Measurements from ENCODE around the gene RB1. TPM values are rescaled to one million over a fixed set of nuclear protein-coding genes. Genes with fewer than 3 reads are reported as not detected.

The RB1 gene
- polyA plus RNA-seq, 3 donors: 18.4 to 38.8 (median 29.9) TPM

- Histone ChIP-seq H2AFZ (ENCODE audit: insufficient read depth, low read depth, low read length, poor library complexity, severe bottlenecking) (no peak overlapping the region), H3K4me3 (replicated peaks in 1 of 3; ENCODE audit: low read depth in 2 of 3, low read length in 3 of 3) (no peak overlapping the region), H3K9me3 (replicated peaks in 1 of 2; ENCODE audit: control insufficient read depth in 1 of 2, insufficient read depth in 1 of 2, low read length in 2 of 2) (no peaks in the 10 kb centered on the region), H3K9ac (ENCODE audit: insufficient read depth, low read length, poor library complexity, severe bottlenecking) (no peak overlapping the region), H3K4me1 (ENCODE audit: control insufficient read depth in 1 of 2, insufficient read depth in 2 of 2, low read length in 2 of 2) (peaks cover 14 to 23% of the 10 kb centered on the region in 2 donors), H3K36me3 (replicated peaks in 1 of 2; ENCODE audit: control insufficient read depth in 1 of 2, insufficient read depth in 2 of 2, low read length in 2 of 2) (peaks cover 19 to 75% of the 10 kb centered on the region in 2 donors), H3K79me2 (ENCODE audit: insufficient read depth, low read length) (no peaks in the 10 kb centered on the region), H4K20me1 (ENCODE audit: insufficient read depth, low read length) (peaks cover 73% of the 10 kb centered on the region), H3K4me2 (replicated peaks; ENCODE audit: extremely low read depth, low read length, poor library complexity, severe bottlenecking) (no peak overlapping the region), H3K27me3 (ENCODE audit: control insufficient read depth in 2 of 2, insufficient read depth in 2 of 2, low read length in 2 of 2) (no peaks in the 10 kb centered on the region), H3K27ac (ENCODE audit: low read depth in 1 of 2, low read length in 2 of 2) (no peak overlapping the region)
- no peak overlapping the region for H3K27ac Mint-ChIP-seq
- H3K4me3 Mint-ChIP-seq: no peak overlapping the region
- intact Hi-C loops (cut with micrococcal nuclease): no loop called here
- no CpG with 5 or more reads among the region's 4 CpGs for WGBS (ENCODE audit: insufficient coverage)
- TF ChIP-seq CTCF (IDR thresholded peaks at IDR 0.05): no peak
- peaks cover 41 to 62% of the 10 kb centered on the region in 2 donors for H3K36me3 Mint-ChIP-seq
- H3K4me1 Mint-ChIP-seq: peaks cover 23% of the 10 kb centered on the region
- DNase-seq: no peak
- H3K9me3 Mint-ChIP-seq: no peaks in the 10 kb centered on the region
- no peaks in the 10 kb centered on the region for H3K27me3 Mint-ChIP-seq (ENCODE audit: low read depth in 3 of 3)
Measured at GRCh38 chr13:48268019-48268418, 35.5 kb upstream of the RB1 start.

- intact Hi-C loops (cut with micrococcal nuclease): no loop called here
- peaks cover 21% of the 10 kb centered on the region for H4K20me1 ChIP-seq (ENCODE audit: insufficient read depth, low read length)
- TF ChIP-seq CTCF (IDR thresholded peaks at IDR 0.05): no peak
- no peaks in the 10 kb centered on the region for H3K27me3 Mint-ChIP-seq (ENCODE audit: low read depth in 3 of 3)
- H3K36me3 Mint-ChIP-seq: peaks cover 14 to 20% of the 10 kb centered on the region in 2 donors
- no peak overlapping the region for H3K4me3 ChIP-seq (replicated peaks in 1 of 3; ENCODE audit: low read depth in 2 of 3, low read length in 3 of 3)
- H3K4me1 Mint-ChIP-seq: no peaks in the 10 kb centered on the region
- peak overlapping the region in 1 of 7 donors; percentile 5 for H3K27ac Mint-ChIP-seq
- DNase-seq: no peak
- WGBS (ENCODE audit: insufficient coverage): 100% methylated on average over 3 of the region's 4 CpGs
- no peak overlapping the region for H3K9ac ChIP-seq (ENCODE audit: insufficient read depth, low read length, poor library complexity, severe bottlenecking)
- no peak overlapping the region for H3K4me2 ChIP-seq (replicated peaks; ENCODE audit: extremely low read depth, low read length, poor library complexity, severe bottlenecking)
- no peaks in the 10 kb centered on the region for H3K4me1 ChIP-seq (ENCODE audit: control insufficient read depth in 1 of 2, insufficient read depth in 2 of 2, low read length in 2 of 2)
- no peak overlapping the region for H2AFZ ChIP-seq (ENCODE audit: insufficient read depth, low read depth, low read length, poor library complexity, severe bottlenecking)
- no peak overlapping the region for H3K4me3 Mint-ChIP-seq
- peaks cover 0 to 23% of the 10 kb centered on the region in 2 donors for H3K36me3 ChIP-seq (replicated peaks in 1 of 2; ENCODE audit: control insufficient read depth in 1 of 2, insufficient read depth in 2 of 2, low read length in 2 of 2)
- no peaks in the 10 kb centered on the region for H3K27me3 ChIP-seq (ENCODE audit: control insufficient read depth in 2 of 2, insufficient read depth in 2 of 2, low read length in 2 of 2)
- H3K9me3 ChIP-seq (replicated peaks in 1 of 2; ENCODE audit: control insufficient read depth in 1 of 2, insufficient read depth in 1 of 2, low read length in 2 of 2): no peaks in the 10 kb centered on the region
- H3K27ac ChIP-seq (ENCODE audit: low read depth in 1 of 2, low read length in 2 of 2): no peak overlapping the region
- H3K9me3 Mint-ChIP-seq: peaks cover 0 to 2% (median 0%) of the 10 kb centered on the region in 7 donors
- no peaks in the 10 kb centered on the region for H3K79me2 ChIP-seq (ENCODE audit: insufficient read depth, low read length)
Measured at GRCh38 chr13:48273346-48273745, 30.2 kb upstream of the RB1 start.
